SJSA1 (cell line): ENCODE data around the gene ATP1A2. TPM values are rescaled to one million over a fixed set of nuclear protein-coding genes. Genes with fewer than 3 reads are reported as not detected.

Experiments
- DNase-seq, 2 experiments: peaks; one replicate each; pipeline ENCODE4 v3.0.0-alpha.2; 2015 to 2020; ENCODE audit warnings: low spot score in 2 of 2, low read depth in 1 of 2
- H3K27ac ChIP-seq: fragments of 250-450 bp; sonication (Bioruptor Pico); 2 replicates; pipeline ENCODE4 v1.5.1; 2020; ENCODE audit warnings: mild to moderate bottlenecking, moderate library complexity
- H3K27me3 ChIP-seq: fragments of 250-450 bp; sonication (Bioruptor Pico); replicated peaks from 2 replicates; pipeline ENCODE4 v1.5.1; 2020; ENCODE audit warnings: mild to moderate bottlenecking, moderate library complexity
- H3K36me3 ChIP-seq: fragments of 250-450 bp; sonication (Bioruptor Pico); 2 replicates; pipeline ENCODE4 v1.5.1; 2020; ENCODE audit warnings: mild to moderate bottlenecking
- H3K4me1 ChIP-seq: fragments of 250-450 bp; sonication (Bioruptor Pico); replicated peaks from 2 replicates; pipeline ENCODE4 v1.6.1; 2021; ENCODE audit warnings: mild to moderate bottlenecking
- H3K4me3 ChIP-seq: fragments of 250-450 bp; sonication (Bioruptor Pico); 2 replicates; pipeline ENCODE4 v1.5.1; 2020; ENCODE audit warnings: mild to moderate bottlenecking
- H3K9me3 ChIP-seq: fragments of 250-450 bp; sonication (Bioruptor Pico); replicated peaks from 2 replicates; pipeline ENCODE4 v1.5.1; 2020; ENCODE audit warnings: mild to moderate bottlenecking
- total RNA-seq: library from RNA; depleted of rRNA; stranded (reverse); fragments of >200 nt; shearing (Covaris generic); gene quantifications from 2 replicates; pipeline ENCODE4 v1.2.3, GENCODE V29; 2014

The ATP1A2 gene
- total RNA-seq, 1 experiment from 2014 or later = 1.2 TPM

DNA sequence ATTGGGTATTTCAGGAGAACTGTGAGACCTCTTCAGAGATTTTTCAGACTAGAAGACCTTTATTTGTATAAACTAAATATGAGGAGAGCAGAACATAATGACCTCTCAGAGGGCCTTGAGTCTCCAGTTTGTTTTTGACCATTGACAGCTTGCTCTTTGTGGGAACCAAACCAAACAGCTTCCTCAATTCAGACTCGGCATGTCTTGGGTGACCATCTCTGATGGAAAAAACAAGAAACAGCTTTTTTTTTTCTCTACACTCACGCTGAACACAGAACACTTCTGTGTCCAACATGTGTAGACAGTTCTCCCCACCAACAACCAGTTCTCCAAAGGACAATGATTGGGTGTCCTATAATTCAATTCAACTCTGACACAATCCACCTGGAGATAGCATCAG is 47.4 kb downstream of the ATP1A2 start:
- no peak for DNase-seq
- Histone ChIP-seq H3K27me3 (no peaks in the 10 kb centered on the region), H3K36me3 (no peaks in the 10 kb centered on the region), H3K27ac (no peak overlapping the region), H3K4me3 (no peak overlapping the region), H3K4me1 (peaks cover 7% of the 10 kb centered on the region), H3K9me3 (peaks cover 5% of the 10 kb centered on the region; the same call in 1 of the 2 replicates)

DNA sequence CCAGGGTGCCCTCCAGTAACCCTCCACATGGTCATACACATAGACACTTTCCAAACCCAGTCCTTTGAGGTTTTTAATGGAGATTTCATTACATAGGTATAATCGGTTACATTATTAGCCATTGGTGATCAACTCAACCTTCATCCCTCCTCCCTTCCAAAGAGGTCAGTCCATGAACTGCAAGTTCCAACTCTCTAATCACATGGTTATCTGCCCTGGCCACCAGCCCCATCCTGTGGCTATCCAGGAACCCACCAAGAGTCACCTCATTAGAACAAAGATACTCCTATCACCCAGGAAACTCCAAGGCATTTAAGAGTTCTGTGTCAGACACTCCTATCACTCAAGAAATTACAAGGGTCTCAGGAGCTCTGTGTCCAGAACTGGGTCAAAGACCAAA is 48.1 kb downstream of the ATP1A2 start:
- no peak for DNase-seq
- H3K27me3 ChIP-seq = no peaks in the 10 kb centered on the region
- peaks cover 7% of the 10 kb centered on the region for H3K4me1 ChIP-seq

DNA sequence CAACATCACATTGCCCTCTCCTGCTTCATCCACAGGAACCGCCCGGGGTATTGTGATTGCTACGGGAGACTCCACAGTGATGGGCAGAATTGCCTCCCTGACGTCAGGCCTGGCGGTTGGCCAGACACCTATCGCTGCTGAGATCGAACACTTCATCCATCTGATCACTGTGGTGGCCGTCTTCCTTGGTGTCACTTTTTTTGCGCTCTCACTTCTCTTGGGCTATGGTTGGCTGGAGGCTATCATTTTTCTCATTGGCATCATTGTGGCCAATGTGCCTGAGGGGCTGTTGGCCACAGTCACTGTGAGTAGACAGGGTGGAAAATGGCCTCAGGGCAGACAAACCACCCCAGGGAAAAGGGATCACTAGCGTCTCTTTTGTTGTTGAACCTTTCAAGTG is 48.6 kb downstream of the ATP1A2 start:
- H3K27ac ChIP-seq = no peak overlapping the region
- no peak for DNase-seq
- H3K27me3 ChIP-seq = no peaks in the 10 kb centered on the region
- peaks cover 7% of the 10 kb centered on the region for H3K4me1 ChIP-seq
- H3K4me3 ChIP-seq = no peak overlapping the region
- no peaks in the 10 kb centered on the region for H3K36me3 ChIP-seq
- peaks cover 5% of the 10 kb centered on the region; the same call in 1 of the 2 replicates for H3K9me3 ChIP-seq

More for the DNA sequence above, 48.1 kb downstream of the ATP1A2 start:
- no peak overlapping the region for H3K4me3 ChIP-seq
- no peaks in the 10 kb centered on the region for H3K36me3 ChIP-seq
- H3K27ac ChIP-seq = no peak overlapping the region
- peaks cover 5% of the 10 kb centered on the region; the same call in 1 of the 2 replicates for H3K9me3 ChIP-seq

DNA sequence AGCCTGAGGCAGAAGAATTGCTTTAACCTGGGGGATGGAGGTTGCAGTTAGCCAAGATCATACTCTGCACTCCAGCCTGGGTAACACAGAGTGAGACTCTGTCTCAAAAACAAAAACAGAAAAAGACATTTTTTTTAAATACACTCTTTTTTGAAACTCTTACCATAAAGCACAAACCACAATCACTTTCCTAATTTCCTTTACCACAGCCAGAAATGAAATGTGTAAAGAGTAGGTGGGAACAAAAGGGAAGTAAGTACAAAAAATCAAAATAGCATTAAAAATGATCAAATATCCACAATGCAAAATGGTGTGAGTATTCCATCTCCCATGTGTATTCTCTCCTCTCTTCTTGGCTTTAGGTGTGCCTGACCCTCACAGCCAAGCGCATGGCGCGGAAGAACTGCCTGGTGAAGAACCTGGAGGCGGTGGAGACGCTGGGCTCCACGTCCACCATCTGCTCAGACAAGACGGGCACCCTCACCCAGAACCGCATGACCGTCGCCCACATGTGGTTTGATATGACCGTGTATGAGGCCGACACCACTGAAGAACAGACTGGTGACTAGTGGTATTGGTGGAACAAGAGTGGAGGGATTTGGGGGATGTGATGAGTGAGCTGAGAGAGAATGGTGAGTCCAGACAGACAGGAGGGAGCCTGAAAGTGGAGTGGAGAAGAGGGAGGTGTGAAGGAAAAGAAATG is 50.8 kb downstream of the ATP1A2 start:
- Histone ChIP-seq H3K27me3 (no peaks in the 10 kb centered on the region), H3K9me3 (no peaks in the 10 kb centered on the region), H3K4me3 (no peak overlapping the region), H3K4me1 (peaks cover 5% of the 10 kb centered on the region), H3K27ac (no peak overlapping the region), H3K36me3 (no peaks in the 10 kb centered on the region)
- DNase-seq = no peak

- Histone ChIP-seq H3K36me3 (no peaks in the 10 kb centered on the region), H3K4me3 (no peak overlapping the region), H3K27ac (no peak overlapping the region), H3K27me3 (no peaks in the 10 kb centered on the region), H3K4me1 (peaks cover 8% of the 10 kb centered on the region), H3K9me3 (no peaks in the 10 kb centered on the region)
- DNase-seq = no peak
These were observed 51.5 kb downstream of the ATP1A2 start for GRCh38 chr1:160167056-160167455.

- H3K4me1 ChIP-seq = peaks cover 8% of the 10 kb centered on the region
- no peaks in the 10 kb centered on the region for H3K9me3 ChIP-seq
- H3K4me3 ChIP-seq = no peak overlapping the region
- H3K27ac ChIP-seq = no peak overlapping the region
- DNase-seq = no peak
- no peaks in the 10 kb centered on the region for H3K27me3 ChIP-seq
- no peaks in the 10 kb centered on the region for H3K36me3 ChIP-seq
These were observed 52.0 kb downstream of the ATP1A2 start for GRCh38 chr1:160167580-160167979.

DNA sequence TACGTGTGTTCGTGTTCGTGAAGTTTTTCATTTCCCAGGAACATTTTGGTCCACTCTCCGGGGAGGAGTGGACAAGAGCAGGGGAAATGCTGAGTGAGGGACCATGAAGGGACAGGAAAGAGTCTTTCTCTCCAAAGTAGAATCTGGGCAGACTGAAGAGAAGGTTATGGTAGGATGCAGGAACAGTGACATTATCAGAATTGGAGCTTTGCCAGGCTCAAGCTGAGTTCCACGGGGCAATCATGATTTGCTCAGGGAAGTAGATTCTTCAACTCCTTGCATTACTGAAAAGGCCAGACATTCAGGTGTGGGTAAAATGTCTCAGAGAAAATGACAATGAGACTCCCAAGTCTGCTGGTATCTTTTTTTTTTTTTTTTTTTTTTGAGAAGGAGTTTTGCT is 52.5 kb downstream of the ATP1A2 start:
- DNase-seq = no peak
- Histone ChIP-seq H3K9me3 (no peaks in the 10 kb centered on the region), H3K4me3 (no peak overlapping the region), H3K36me3 (no peaks in the 10 kb centered on the region), H3K27ac (no peak overlapping the region), H3K4me1 (peaks cover 8% of the 10 kb centered on the region), H3K27me3 (no peaks in the 10 kb centered on the region)

DNA sequence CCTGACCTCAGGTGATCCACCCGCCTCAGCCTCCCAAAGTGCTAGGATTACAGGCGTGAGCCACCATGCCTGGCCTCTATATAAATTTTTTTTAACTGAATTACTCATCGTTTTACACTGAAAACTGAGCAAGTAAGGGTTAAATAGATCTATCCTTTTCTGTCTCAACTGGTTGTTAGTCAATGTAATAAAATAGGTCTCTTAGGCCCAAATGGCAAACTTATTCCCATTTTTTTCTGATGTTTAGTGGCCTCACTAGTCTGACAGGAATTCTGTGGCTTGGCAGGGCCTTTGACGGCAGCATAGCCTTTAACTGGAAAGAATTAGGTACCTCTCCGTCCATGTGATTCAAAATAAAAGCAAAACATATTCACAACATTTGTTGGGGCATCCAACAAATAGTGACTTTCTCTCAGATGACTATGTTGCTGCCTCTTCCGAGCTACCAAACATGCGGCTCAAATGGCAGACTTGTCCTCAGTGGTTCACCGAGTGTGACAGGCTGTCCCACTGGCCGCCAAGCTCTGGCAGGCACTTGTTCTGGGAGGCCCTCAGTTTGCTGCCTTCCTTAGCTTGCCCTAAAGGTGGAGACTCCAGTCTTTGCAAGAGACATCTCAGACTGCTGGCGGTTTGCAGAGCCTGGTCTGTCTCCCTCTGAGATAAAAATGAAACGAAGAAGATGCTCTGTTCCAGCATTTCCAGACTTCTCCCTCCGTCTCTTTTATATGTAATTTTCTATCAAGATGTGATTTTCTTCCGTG is 53.2 kb downstream of the ATP1A2 start:
- H3K9me3 ChIP-seq = no peaks in the 10 kb centered on the region
- H3K36me3 ChIP-seq = no peaks in the 10 kb centered on the region
- H3K27me3 ChIP-seq = no peaks in the 10 kb centered on the region
- peaks cover 8% of the 10 kb centered on the region for H3K4me1 ChIP-seq
- no peak for DNase-seq
- H3K4me3 ChIP-seq = no peak overlapping the region
- H3K27ac ChIP-seq = no peak overlapping the region

DNA sequence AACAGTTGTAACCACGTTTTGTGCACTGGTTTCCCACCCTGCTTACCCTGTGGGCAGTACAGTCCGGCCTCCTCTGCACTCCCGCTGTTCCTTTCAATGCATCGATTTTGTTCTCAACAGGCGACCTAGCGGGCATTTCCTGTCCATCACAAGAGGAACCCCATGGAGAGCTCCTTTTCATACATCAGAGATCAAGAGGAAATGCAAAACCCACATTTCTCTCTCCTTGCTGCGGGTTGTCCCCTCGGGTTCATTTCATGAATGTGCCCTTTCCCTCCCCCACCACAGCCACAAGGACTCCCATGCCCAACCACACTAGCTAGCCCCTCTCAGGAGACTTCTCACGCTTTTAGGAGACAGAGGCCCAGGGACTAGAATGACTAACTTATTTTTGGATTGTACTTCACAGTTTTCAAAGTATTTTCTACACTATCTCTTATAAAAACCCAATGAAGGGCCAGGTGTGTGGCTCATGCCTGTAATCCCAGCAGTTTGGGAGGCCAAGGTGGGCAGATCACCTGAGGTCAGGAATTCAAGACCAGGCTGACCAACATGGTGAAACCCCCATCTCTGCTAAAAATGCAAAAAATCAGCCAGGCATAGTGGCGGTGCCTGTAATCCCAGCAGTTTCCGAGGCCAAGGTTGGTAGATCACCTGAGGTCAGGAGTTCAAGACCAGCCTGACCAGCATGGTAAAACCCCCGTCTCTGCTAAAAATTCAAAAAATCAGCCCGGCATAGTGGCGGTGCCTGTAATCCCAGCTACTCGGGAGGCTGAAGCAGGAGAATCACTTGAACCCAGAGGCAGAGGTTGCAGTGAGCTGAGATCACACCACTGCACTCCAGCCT is 54.2 kb downstream of the ATP1A2 start:
- Histone ChIP-seq H3K27me3 (no peaks in the 10 kb centered on the region), H3K36me3 (no peaks in the 10 kb centered on the region), H3K9me3 (no peaks in the 10 kb centered on the region), H3K4me3 (no peak overlapping the region), H3K4me1 (peaks cover 8% of the 10 kb centered on the region), H3K27ac (no peak overlapping the region)
- DNase-seq = no peak

DNA sequence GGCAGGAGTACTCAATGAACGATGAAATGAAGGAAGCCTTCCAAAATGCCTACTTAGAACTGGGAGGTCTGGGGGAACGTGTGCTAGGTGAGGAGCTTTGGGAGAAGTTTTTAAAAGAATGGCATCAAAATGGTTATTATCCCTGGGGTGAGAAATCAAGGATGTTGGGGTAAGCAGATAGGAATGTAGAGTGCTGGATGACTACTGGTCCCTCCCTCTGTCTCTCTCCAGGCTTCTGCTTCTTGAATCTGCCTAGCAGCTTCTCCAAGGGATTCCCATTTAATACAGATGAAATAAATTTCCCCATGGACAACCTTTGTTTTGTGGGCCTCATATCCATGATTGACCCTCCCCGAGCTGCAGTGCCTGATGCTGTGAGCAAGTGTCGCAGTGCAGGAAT is 55.8 kb downstream of the ATP1A2 start:
- no peaks in the 10 kb centered on the region for H3K27me3 ChIP-seq
- no peak overlapping the region for H3K27ac ChIP-seq
- DNase-seq = no peak
- H3K4me3 ChIP-seq = no peak overlapping the region
- H3K4me1 ChIP-seq = peaks cover 8% of the 10 kb centered on the region
- no peaks in the 10 kb centered on the region for H3K36me3 ChIP-seq
- no peaks in the 10 kb centered on the region for H3K9me3 ChIP-seq

- Histone ChIP-seq H3K9me3 (no peaks in the 10 kb centered on the region), H3K36me3 (no peaks in the 10 kb centered on the region), H3K27me3 (no peaks in the 10 kb centered on the region), H3K4me3 (no peak overlapping the region), H3K27ac (no peak overlapping the region), H3K4me1 (peaks cover 8% of the 10 kb centered on the region)
- no peak for DNase-seq
These were observed 56.4 kb downstream of the ATP1A2 start for GRCh38 chr1:160171980-160172379.

- no peak for DNase-seq
These were observed 61.7 kb downstream of the ATP1A2 start for GRCh38 chr1:160177231-160177630.

DNA sequence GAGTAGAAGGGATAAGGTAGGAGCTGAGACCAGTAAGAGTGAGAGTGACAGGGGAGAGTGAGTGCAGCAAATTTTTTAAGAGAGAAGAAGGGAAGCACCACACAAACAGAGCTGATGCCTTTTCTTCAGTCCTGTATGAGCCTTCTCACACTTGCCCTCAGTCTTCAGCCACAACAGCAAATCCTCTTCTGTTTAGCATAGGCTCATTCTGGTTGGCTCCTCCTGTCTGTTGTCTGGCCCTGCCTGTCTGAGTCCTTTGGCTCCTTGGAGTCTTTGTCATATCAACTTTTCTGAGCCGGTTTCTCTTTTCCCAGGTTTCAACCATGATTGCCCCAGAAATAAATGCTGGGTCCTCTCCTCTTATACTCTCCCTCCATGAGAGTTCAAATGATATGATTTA is 62.1 kb downstream of the ATP1A2 start:
- Histone ChIP-seq H3K27me3 (no peaks in the 10 kb centered on the region), H3K4me1 (peaks cover 10% of the 10 kb centered on the region), H3K9me3 (no peaks in the 10 kb centered on the region), H3K4me3 (no peak overlapping the region), H3K36me3 (no peaks in the 10 kb centered on the region), H3K27ac (no peak overlapping the region)
- DNase-seq = no peak

More at GRCh38 chr1:160177231-160177630, 61.7 kb downstream of the ATP1A2 start:
- H3K9me3 ChIP-seq = no peaks in the 10 kb centered on the region
- no peak overlapping the region for H3K4me3 ChIP-seq
- H3K27ac ChIP-seq = no peak overlapping the region
- no peaks in the 10 kb centered on the region for H3K36me3 ChIP-seq
- peaks cover 10% of the 10 kb centered on the region for H3K4me1 ChIP-seq
- no peaks in the 10 kb centered on the region for H3K27me3 ChIP-seq

GRCh38 chr1:160178731-160179130 is 63.2 kb downstream of the ATP1A2 start:
- Histone ChIP-seq H3K36me3 (no peaks in the 10 kb centered on the region), H3K4me3 (no peak overlapping the region), H3K9me3 (no peaks in the 10 kb centered on the region), H3K4me1 (peaks cover 20% of the 10 kb centered on the region), H3K27ac (no peak overlapping the region), H3K27me3 (no peaks in the 10 kb centered on the region)
- DNase-seq = no peak
